Progenitor cell of endocrine pancreas (in vitro differentiated cells): Measurements from ENCODE around the gene PGM5. TPM values are rescaled to one million over a fixed set of nuclear protein-coding genes. Genes with fewer than 3 reads are reported as not detected.

Source experiments
- DNase-seq: peaks from one replicate; pipeline ENCODE4 v3.0.0; 2021; ENCODE audit warnings: low spot score; ENCODE audit not compliant: unreplicated experiment
- H3K27ac Mint-ChIP-seq: 2 replicates; pipeline ENCODE4 v1.8.0; 2021; ENCODE audit warnings: mild to moderate bottlenecking, moderate library complexity, mixed read lengths
- H3K27me3 Mint-ChIP-seq: 2 replicates; pipeline ENCODE4 v1.8.0; 2021; ENCODE audit warnings: mixed read lengths
- H3K36me3 Mint-ChIP-seq: 2 replicates; pipeline ENCODE4 v1.8.0; 2022; ENCODE audit warnings: mixed read lengths; ENCODE audit not compliant: insufficient read depth
- H3K4me1 Mint-ChIP-seq: 2 replicates; pipeline ENCODE4 v1.8.0; 2021; ENCODE audit warnings: low read depth, mixed read lengths
- H3K4me3 Mint-ChIP-seq: 2 replicates; pipeline ENCODE4 v1.8.0; 2021; ENCODE audit warnings: low read depth, mild to moderate bottlenecking, moderate library complexity, mixed read lengths
- H3K9me3 Mint-ChIP-seq: 2 replicates; pipeline ENCODE4 v1.8.0; 2021; ENCODE audit warnings: low read depth, mixed read lengths
- CTCF ChIP-seq: fragments of 200-600 bp; sonication (generic); IDR thresholded peaks from one replicate; pipeline ENCODE4 v1.5.0; 2021; ENCODE audit warnings: antibody characterized with exemption, mild to moderate bottlenecking; ENCODE audit not compliant: unreplicated experiment
- total RNA-seq: library from RNA; stranded (reverse); gene quantifications from 2 replicates; pipeline ENCODE4 v1.2.1, GENCODE V29; 2021

Gene PGM5
- total RNA-seq, 1 donor from 2014 or later, result 3.9 TPM

DNA sequence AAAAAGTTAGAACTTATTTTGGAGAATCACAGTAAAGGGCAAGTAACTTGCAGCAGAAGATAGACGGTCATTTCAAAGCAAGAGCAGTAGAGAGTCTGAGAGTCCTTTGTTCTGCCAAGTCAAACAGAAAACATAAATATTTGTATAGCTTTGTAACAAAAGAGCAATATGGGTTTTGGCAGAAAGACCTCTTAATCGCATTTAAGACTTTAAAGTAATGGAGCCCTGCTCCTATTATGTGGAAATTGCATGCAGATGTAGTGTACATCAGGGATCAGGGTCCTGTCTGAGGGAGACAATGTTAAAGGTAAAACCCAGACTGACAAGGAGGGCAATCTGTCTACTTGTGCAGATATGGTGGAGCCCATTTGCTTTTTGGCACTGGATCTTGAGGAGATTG, 87.2 kb downstream of the PGM5 start:
- TF ChIP-seq CTCF, result no peak
- Mint-ChIP-seq H3K4me3 (no peak overlapping the region), H3K27ac (no peak overlapping the region), H3K9me3 (peaks cover 5% of the 10 kb centered on the region), H3K36me3 (no peaks in the 10 kb centered on the region), H3K27me3 (peaks cover 7% of the 10 kb centered on the region), H3K4me1 (no peaks in the 10 kb centered on the region)
- no peak for DNase-seq

- Mint-ChIP-seq H3K4me3 (no peak overlapping the region), H3K27ac (no peak overlapping the region), H3K27me3 (peaks cover 9% of the 10 kb centered on the region), H3K4me1 (no peaks in the 10 kb centered on the region), H3K36me3 (no peaks in the 10 kb centered on the region), H3K9me3 (no peaks in the 10 kb centered on the region)
- no peak for TF ChIP-seq CTCF
- DNase-seq, result no peak
Measured at GRCh38 chr9:68446836-68447235, 90.4 kb downstream of the PGM5 start.

- H3K9me3 Mint-ChIP-seq, result no peaks in the 10 kb centered on the region
- no peak overlapping the region for H3K27ac Mint-ChIP-seq
- no peaks in the 10 kb centered on the region for H3K4me1 Mint-ChIP-seq
- no peak overlapping the region for H3K4me3 Mint-ChIP-seq
- no peaks in the 10 kb centered on the region for H3K36me3 Mint-ChIP-seq
- no peak for TF ChIP-seq CTCF
- peaks cover 12% of the 10 kb centered on the region for H3K27me3 Mint-ChIP-seq
- no peak for DNase-seq
Measured at GRCh38 chr9:68447611-68448010, 91.2 kb downstream of the PGM5 start.

DNA sequence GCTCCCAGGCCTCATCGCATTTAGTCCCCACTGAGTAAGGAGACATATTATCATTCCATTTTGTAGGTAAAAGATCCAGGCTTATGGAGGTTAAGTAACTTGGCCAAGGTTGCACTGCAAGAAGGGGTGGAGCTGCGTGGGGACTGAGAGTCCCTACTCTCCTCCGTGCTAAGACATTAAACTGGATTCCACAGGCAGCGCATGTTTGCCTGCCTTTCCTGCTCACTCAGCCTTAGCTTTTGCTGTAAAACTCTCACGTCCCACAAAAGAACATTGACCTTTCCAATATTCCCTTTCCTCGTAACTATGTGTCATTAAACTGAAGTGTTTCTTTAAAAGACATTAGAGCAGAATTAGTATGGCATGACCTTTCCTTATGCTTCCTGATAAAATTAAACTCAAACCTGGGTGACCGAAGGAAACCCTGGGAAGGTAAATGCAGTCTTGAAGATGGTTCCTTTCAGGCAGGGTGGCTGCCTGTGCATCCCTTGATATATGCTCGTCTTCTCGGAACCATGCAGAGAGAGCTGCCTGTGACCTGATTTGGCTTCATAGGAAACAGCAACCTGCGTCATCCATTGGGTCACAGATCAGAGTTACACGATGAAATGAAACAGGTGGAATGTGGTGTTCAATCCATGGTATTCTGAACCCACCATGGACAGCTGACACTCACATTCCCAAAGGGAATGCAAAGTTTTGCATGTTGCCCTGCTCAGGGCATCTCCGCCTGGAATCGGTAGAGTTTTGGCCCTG, 98.3 kb downstream of the PGM5 start:
- H3K4me1 Mint-ChIP-seq, result no peaks in the 10 kb centered on the region
- TF ChIP-seq CTCF, result no peak
- DNase-seq, result no peak
- H3K27ac Mint-ChIP-seq, result no peak overlapping the region
- H3K4me3 Mint-ChIP-seq, result no peak overlapping the region
- H3K27me3 Mint-ChIP-seq, result peaks cover 5% of the 10 kb centered on the region
- H3K9me3 Mint-ChIP-seq, result no peaks in the 10 kb centered on the region
- H3K36me3 Mint-ChIP-seq, result no peaks in the 10 kb centered on the region

DNA sequence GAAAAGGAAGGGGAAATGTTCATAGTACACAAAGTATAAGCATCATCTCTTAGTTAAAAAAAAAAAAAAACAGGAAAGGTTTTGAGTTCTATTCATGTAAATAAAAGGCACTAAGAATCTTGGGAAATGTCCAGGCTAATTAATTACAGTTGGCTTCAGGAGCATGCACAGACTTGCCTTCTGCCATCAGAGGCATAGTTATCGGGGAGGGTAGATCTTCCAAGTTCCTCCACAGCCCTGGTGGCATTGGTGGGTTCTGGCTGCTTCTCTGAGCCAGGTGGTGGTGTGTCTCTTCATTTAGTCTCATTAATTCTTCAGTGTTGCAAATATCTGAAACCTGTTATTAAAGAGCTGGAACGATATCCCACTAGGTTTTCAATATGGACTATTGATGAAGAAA, 99.0 kb downstream of the PGM5 start:
- Mint-ChIP-seq H3K27me3 (peaks cover 5% of the 10 kb centered on the region), H3K27ac (no peak overlapping the region), H3K9me3 (no peaks in the 10 kb centered on the region), H3K4me1 (no peaks in the 10 kb centered on the region), H3K4me3 (no peak overlapping the region), H3K36me3 (no peaks in the 10 kb centered on the region)
- no peak for TF ChIP-seq CTCF
- no peak for DNase-seq
